Fibroblast of mammary gland (primary cell): Measurements from ENCODE around the gene SHE.

Experiments
- DNase-seq: peaks from one replicate; pipeline ENCODE4 v3.0.0-alpha.2; 2010; ENCODE audit warnings: low read depth
- H3K4me3 ChIP-seq: 2 replicates; pipeline ENCODE4 v1.5.1; 2011; ENCODE audit warnings: low read depth, mild to moderate bottlenecking, low read length, moderate library complexity; ENCODE audit not compliant: control insufficient read depth
- CTCF ChIP-seq: conservative IDR thresholded peaks from 2 replicates; pipeline ENCODE4 v1.5.1; 2011; ENCODE audit warnings: low read depth, low read length, inconsistent platforms; ENCODE audit not compliant: control insufficient read depth, insufficient read depth

SHE gene

GRCh38 chr1:154514066-154514553, 11.9 kb upstream of the SHE start:
- no peak overlapping the region for H3K4me3 ChIP-seq
- DNase-seq = no peak
- no peak for TF ChIP-seq CTCF

DNA sequence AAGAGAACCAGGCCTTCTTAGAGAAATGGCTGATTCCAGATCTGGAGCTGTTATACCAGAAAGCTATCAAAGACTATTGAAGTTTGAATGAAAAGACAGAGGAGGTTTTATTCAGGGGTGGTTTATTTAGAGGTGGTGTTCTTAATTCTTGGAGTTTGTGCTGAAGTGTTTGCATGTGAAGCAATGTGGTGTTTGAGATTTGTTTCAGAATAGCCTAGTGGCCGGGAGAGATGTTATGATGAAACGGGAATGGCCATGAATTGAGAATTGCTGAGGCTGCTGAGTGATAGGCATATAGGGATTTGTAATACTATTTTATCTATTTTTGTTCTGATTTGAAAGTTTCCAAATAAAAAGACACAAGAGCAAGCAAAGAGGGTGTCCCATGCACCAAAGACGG, 10.5 kb upstream of the SHE start:
- no peak for TF ChIP-seq CTCF
- DNase-seq = no peak
- no peak overlapping the region for H3K4me3 ChIP-seq

- no peak for TF ChIP-seq CTCF
- H3K4me3 ChIP-seq = no peak overlapping the region
- no peak for DNase-seq
These were observed 1.7 kb upstream of the SHE start for GRCh38 chr1:154503898-154504297.

DNA sequence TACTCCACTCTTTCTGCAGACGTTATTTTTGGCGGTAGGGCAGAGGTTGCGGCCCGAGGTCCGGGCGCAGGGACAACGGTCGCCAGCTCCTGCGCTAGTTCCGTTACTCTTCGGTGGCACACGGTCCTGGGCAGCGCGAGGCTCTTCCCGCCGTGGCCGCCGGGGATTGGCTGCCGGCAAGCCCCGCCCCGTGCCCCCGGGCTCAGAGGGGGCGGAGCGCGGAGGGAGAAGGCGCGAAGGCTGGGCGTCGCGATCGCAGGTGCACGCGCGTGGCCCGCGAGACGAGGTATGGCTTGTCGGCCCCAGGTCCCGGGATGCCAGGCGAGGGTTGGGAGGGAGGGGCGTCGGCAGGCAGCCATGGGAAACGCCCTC, 518 bp upstream of the SHE start:
- DNase-seq = no peak
- H3K4me3 ChIP-seq = no peak overlapping the region
- TF ChIP-seq CTCF = no peak

- no peak overlapping the region for H3K4me3 ChIP-seq
- no peak for DNase-seq
- no peak for TF ChIP-seq CTCF
These were observed 668 bp downstream of the SHE start for GRCh38 chr1:154501423-154502065.

- no peak overlapping the region for H3K4me3 ChIP-seq
- no peak for DNase-seq
- no peak for TF ChIP-seq CTCF
These were observed 1.7 kb downstream of the SHE start for GRCh38 chr1:154500533-154500932.

DNA sequence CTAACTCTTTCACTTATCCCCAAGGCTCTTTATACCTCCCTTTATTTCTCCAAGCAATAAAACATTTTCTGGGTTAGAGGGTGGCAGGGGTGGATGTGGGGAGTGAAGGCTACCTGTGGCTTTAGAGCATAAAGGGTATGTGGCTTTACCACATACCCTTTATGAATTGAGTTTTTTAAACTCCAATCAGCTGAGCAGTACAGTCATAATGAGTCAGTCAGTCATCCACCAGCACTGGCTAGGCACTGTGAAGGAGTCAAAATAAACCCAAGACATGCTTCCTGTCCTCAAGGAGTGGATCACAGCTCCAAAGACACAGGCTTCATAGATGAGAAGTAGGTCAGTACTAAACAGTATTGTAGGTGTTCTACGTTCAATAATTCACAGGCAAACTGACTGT, 2.8 kb downstream of the SHE start:
- no peak for TF ChIP-seq CTCF
- H3K4me3 ChIP-seq = no peak overlapping the region
- no peak for DNase-seq
